Measurements from ENCODE around the gene GNB3.
"Not testable (repeated sequence)": the region's sequence is repeated elsewhere in the genome, so short reads cannot be mapped to it uniquely, and the experiment has no call there.

Gene GNB3

GRCh38 chr12:6883252-6883651 is 42.5 kb downstream of the GNB3 start:
- no peaks in the 10 kb centered on the region for H3K4me1 ChIP-seq (ENCODE audit: insufficient read depth, poor library complexity, severe bottlenecking)
- no peak for TF ChIP-seq CTCF (IDR thresholded peaks at IDR 0.05; ENCODE audit: poor library complexity, severe bottlenecking)
- H3K4me3 ChIP-seq (ENCODE audit: severe bottlenecking): no peak overlapping the region
- ATAC-seq (ENCODE audit: low read depth): no peak
- H3K36me3 ChIP-seq (ENCODE audit: low read depth): no peaks in the 10 kb centered on the region
- H3K27ac ChIP-seq (ENCODE audit: poor library complexity, severe bottlenecking): no peak overlapping the region
- no peak for DNase-seq (ENCODE audit: low spot score)
- no peaks in the 10 kb centered on the region for H3K27me3 ChIP-seq (ENCODE audit: insufficient read depth, poor library complexity, severe bottlenecking)
- no peaks in the 10 kb centered on the region for H3K9me3 ChIP-seq (ENCODE audit: severe bottlenecking)

- no peak for TF ChIP-seq CTCF (IDR thresholded peaks at IDR 0.05; ENCODE audit: poor library complexity, severe bottlenecking)
- H3K36me3 ChIP-seq (ENCODE audit: low read depth): no peaks in the 10 kb centered on the region
These were observed 43.0 kb downstream of the GNB3 start for GRCh38 chr12:6883683-6884082.

GRCh38 chr12:6884539-6884938 is 43.8 kb downstream of the GNB3 start:
- Histone ChIP-seq H3K36me3 (ENCODE audit: low read depth) (no peaks in the 10 kb centered on the region), H3K9me3 (ENCODE audit: severe bottlenecking) (no peaks in the 10 kb centered on the region), H3K4me3 (ENCODE audit: severe bottlenecking) (no peak overlapping the region), H3K4me1 (ENCODE audit: insufficient read depth, poor library complexity, severe bottlenecking) (no peaks in the 10 kb centered on the region), H3K27me3 (ENCODE audit: insufficient read depth, poor library complexity, severe bottlenecking) (no peaks in the 10 kb centered on the region), H3K27ac (ENCODE audit: poor library complexity, severe bottlenecking) (no peak overlapping the region)
- ATAC-seq (ENCODE audit: low read depth): no peak
- DNase-seq (ENCODE audit: low spot score): no peak
- TF ChIP-seq CTCF (IDR thresholded peaks at IDR 0.05; ENCODE audit: poor library complexity, severe bottlenecking): no peak

More at GRCh38 chr12:6883683-6884082, 43.0 kb downstream of the GNB3 start:
- H3K4me1 ChIP-seq (ENCODE audit: insufficient read depth, poor library complexity, severe bottlenecking): no peaks in the 10 kb centered on the region
- H3K27me3 ChIP-seq (ENCODE audit: insufficient read depth, poor library complexity, severe bottlenecking): no peaks in the 10 kb centered on the region
- ATAC-seq (ENCODE audit: low read depth) (no peak), DNase-seq (ENCODE audit: low spot score) (no peak)
- no peak overlapping the region for H3K4me3 ChIP-seq (ENCODE audit: severe bottlenecking)
- no peak overlapping the region for H3K27ac ChIP-seq (ENCODE audit: poor library complexity, severe bottlenecking)
- H3K9me3 ChIP-seq (ENCODE audit: severe bottlenecking): no peaks in the 10 kb centered on the region

GRCh38 chr12:6886206-6886999 is 45.7 kb downstream of the GNB3 start:
- not testable (repeated sequence) for H3K27ac ChIP-seq (ENCODE audit: poor library complexity, severe bottlenecking)

GRCh38 chr12:6887460-6887859 is 46.7 kb downstream of the GNB3 start:
- no peaks in the 10 kb centered on the region for H3K36me3 ChIP-seq (ENCODE audit: low read depth)
- H3K9me3 ChIP-seq (ENCODE audit: severe bottlenecking): no peaks in the 10 kb centered on the region
- H3K27me3 ChIP-seq (ENCODE audit: insufficient read depth, poor library complexity, severe bottlenecking): no peaks in the 10 kb centered on the region
- H3K27ac ChIP-seq (ENCODE audit: poor library complexity, severe bottlenecking): no peak overlapping the region
- ATAC-seq (ENCODE audit: low read depth) (no peak), DNase-seq (ENCODE audit: low spot score) (no peak)
- no peak for TF ChIP-seq CTCF (IDR thresholded peaks at IDR 0.05; ENCODE audit: poor library complexity, severe bottlenecking)
- peaks cover 3% of the 10 kb centered on the region for H3K4me1 ChIP-seq (ENCODE audit: insufficient read depth, poor library complexity, severe bottlenecking)
- no peak overlapping the region for H3K4me3 ChIP-seq (ENCODE audit: severe bottlenecking)

More at GRCh38 chr12:6886206-6886999, 45.7 kb downstream of the GNB3 start:
- DNase-seq (ENCODE audit: low spot score); H3K9me3 ChIP-seq (ENCODE audit: severe bottlenecking); H3K4me1 ChIP-seq (ENCODE audit: insufficient read depth, poor library complexity, severe bottlenecking); H3K4me3 ChIP-seq (ENCODE audit: severe bottlenecking); H3K27me3 ChIP-seq (ENCODE audit: insufficient read depth, poor library complexity, severe bottlenecking); H3K36me3 ChIP-seq (ENCODE audit: low read depth); ATAC-seq (ENCODE audit: low read depth): not testable (repeated sequence)
